ENCODE results near the gene S1PR5.

GRCh38 chr19:10533646-10534386 lies 16.6 kb upstream of the S1PR5 start:
- TF ChIP-seq ZFP3 (CRISPR knock-in tag; IDR thresholded peaks at IDR 0.05): no peak
- no peak for TF ChIP-seq ESRRG (CRISPR knock-in tag; IDR thresholded peaks at IDR 0.05)
- TF ChIP-seq, protein P1, sequence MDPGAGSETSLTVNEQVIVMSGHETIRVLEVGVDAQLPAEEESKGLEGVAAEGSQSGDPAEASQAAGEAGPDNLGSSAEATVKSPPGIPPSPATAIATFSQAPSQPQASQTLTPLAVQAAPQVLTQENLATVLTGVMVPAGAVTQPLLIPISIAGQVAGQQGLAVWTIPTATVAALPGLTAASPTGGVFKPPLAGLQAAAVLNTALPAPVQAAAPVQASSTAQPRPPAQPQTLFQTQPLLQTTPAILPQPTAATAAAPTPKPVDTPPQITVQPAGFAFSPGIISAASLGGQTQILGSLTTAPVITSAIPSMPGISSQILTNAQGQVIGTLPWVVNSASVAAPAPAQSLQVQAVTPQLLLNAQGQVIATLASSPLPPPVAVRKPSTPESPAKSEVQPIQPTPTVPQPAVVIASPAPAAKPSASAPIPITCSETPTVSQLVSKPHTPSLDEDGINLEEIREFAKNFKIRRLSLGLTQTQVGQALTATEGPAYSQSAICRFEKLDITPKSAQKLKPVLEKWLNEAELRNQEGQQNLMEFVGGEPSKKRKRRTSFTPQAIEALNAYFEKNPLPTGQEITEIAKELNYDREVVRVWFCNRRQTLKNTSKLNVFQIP (CRISPR knock-in tag; IDR thresholded peaks at IDR 0.05; ENCODE audit: borderline replicate concordance, low read depth): no peak
- TF ChIP-seq, protein P2, sequence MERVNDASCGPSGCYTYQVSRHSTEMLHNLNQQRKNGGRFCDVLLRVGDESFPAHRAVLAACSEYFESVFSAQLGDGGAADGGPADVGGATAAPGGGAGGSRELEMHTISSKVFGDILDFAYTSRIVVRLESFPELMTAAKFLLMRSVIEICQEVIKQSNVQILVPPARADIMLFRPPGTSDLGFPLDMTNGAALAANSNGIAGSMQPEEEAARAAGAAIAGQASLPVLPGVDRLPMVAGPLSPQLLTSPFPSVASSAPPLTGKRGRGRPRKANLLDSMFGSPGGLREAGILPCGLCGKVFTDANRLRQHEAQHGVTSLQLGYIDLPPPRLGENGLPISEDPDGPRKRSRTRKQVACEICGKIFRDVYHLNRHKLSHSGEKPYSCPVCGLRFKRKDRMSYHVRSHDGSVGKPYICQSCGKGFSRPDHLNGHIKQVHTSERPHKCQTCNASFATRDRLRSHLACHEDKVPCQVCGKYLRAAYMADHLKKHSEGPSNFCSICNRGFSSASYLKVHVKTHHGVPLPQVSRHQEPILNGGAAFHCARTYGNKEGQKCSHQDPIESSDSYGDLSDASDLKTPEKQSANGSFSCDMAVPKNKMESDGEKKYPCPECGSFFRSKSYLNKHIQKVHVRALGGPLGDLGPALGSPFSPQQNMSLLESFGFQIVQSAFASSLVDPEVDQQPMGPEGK (CRISPR knock-in tag; IDR thresholded peaks at IDR 0.05; ENCODE audit: borderline replicate concordance): no peak
- no peak for TF ChIP-seq GLIS3 (CRISPR knock-in tag; IDR thresholded peaks at IDR 0.05)
- no peak for TF ChIP-seq TOX (CRISPR knock-in tag; IDR thresholded peaks at IDR 0.05; ENCODE audit: borderline replicate concordance)
- TF ChIP-seq ZFP30 (CRISPR knock-in tag; IDR thresholded peaks at IDR 0.05): no peak
- TF ChIP-seq ZNF8 (CRISPR knock-in tag; IDR thresholded peaks at IDR 0.05): no peak
- TF ChIP-seq, protein P3, sequence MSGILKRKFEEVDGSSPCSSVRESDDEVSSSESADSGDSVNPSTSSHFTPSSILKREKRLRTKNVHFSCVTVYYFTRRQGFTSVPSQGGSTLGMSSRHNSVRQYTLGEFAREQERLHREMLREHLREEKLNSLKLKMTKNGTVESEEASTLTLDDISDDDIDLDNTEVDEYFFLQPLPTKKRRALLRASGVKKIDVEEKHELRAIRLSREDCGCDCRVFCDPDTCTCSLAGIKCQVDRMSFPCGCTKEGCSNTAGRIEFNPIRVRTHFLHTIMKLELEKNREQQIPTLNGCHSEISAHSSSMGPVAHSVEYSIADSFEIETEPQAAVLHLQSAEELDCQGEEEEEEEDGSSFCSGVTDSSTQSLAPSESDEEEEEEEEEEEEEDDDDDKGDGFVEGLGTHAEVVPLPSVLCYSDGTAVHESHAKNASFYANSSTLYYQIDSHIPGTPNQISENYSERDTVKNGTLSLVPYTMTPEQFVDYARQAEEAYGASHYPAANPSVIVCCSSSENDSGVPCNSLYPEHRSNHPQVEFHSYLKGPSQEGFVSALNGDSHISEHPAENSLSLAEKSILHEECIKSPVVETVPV (CRISPR knock-in tag; IDR thresholded peaks at IDR 0.05): no peak
- TF ChIP-seq SNAI2 (CRISPR knock-in tag; IDR thresholded peaks at IDR 0.05): no peak
- no peak for TF ChIP-seq OSR1 (CRISPR knock-in tag; IDR thresholded peaks at IDR 0.05)
- no peak for TF ChIP-seq CREB5 (CRISPR knock-in tag; IDR thresholded peaks at IDR 0.05; ENCODE audit: low read depth)
